GM21381 (cell line): Measurements from ENCODE around the gene TCEAL7.
A peak's percentile ranks its signal among the peaks of the same experiment; 100 is the strongest.
"Not testable (repeated sequence)": the region's sequence is repeated elsewhere in the genome, so short reads cannot be mapped to it uniquely, and the experiment has no call there.

ENCODE experiments used
- ATAC-seq: cut with Tn5 transposase; IDR thresholded peaks from one replicate; pipeline ENCODE4 v1.9.1; 2021; ENCODE audit warnings: mild to moderate bottlenecking, moderate library complexity; ENCODE audit not compliant: unreplicated experiment

Gene TCEAL7, protein sequence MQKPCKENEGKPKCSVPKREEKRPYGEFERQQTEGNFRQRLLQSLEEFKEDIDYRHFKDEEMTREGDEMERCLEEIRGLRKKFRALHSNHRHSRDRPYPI

DNA sequence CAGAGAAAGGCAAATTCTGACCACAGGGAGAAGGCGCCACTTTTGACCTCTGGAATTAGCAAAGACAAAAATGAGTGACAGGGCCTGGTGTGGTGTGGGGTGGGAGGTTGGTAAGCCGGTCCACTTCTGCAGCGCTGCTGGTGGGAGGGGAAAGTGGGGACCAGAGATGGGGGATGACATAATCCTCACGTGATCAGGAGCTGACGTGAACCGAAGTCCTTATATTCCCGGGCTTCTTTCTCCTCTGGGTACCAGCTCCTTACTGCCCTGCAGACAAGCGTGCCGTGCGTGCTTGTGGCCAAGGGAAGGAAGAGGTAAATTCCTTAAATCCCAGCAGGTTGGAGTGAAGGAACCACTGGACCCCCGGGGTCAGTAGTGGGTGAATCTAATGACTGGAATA is at the start of gene TCEAL7:
Gene TCEAL7 (plus strand): TSS at position 249 of the 400 bp plus-strand sequence. CDS start 1,165 bp downstream, outside the sequence.
- no peak for ATAC-seq

DNA sequence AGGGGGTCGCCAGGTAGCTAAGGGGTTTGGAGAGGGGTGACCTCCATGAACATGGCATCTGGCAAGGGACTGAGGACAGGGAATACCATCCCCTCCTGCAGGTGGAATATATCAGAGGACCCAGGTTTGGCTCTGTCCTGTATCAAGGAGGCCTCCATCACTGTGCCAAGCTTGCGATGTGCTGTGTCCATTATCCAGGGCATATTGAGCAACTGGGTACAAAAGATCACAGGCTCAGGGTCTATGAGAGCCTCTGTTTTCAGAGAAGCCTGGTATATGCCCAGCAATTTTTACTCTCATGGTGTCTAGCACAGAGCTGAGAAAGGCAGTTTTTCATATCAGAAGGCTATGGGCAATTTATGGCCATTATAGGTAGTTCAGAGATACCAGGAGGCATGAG is 36.9 kb upstream of the TCEAL7 start:
- ATAC-seq = no peak

DNA sequence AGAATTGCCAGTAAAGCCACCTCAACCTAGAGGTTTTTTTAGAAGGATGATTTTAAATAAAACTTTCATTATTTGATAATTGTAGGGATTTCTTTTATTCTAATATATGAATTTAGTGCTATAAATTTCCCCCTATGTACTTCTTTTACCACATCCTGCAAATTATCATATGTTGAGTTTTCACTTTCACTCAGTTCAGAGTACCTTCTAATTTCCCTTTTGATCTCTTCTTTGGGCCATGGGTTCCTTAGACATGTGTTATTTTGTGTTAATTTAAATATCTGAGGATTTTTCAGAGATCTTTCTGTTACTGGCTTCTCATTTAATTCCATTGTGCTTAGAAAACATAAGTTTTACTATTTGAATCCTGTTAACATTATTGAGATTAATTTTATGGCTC is 25.3 kb upstream of the TCEAL7 start:
- ATAC-seq = no peak

DNA sequence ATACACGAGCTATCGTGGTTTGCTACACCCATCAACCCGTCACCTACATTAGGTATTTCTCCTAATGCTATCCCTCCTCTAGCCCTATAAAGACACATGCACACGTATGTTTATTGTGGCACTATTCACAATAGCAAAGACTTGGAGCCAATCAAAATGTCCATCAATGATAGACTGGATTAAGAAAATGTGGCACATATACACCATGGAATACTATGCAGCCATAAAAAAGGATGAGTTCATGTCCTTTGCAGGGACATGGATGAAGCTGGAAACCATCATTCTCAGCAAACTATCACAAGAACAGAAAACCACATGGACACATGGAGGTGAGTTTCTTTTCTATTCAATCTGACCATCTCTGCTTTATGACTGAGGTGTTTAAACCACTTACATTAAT is 24.4 kb upstream of the TCEAL7 start:
- ATAC-seq = not testable (repeated sequence)

DNA sequence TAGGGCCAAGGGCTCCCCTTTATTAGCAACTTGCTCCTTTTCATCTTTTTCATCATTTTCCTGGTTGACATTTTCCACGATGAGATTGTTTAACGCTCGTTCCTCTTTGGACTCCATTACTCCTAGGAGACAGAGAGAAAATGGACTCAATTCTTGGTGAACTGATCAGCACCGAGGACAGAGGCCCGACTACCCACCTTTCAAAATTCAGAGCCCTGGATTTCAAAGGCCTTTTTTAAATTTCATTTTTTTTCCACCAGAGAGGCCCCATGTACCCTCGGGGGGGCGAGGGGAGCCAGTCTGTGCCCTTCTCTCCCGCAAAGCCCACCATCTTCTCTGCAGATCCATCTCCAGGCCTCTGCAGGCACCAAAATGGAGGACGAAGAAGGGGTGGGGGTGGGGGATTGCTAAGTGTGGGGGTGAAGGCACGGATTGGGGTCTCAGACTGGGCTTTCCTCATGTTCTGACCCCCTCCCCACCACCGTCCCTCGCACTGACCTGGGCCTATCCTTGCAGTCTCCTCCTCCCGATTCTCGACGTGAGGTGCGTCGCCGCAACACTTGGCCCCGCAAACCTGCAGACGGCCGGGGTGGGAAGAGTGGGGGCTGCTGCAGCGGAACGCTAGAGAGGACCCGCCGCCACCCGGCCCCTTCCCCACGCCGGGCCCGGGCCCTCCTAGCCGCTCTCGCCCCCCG is 20.0 kb upstream of the TCEAL7 start:
- ATAC-seq = no peak

DNA sequence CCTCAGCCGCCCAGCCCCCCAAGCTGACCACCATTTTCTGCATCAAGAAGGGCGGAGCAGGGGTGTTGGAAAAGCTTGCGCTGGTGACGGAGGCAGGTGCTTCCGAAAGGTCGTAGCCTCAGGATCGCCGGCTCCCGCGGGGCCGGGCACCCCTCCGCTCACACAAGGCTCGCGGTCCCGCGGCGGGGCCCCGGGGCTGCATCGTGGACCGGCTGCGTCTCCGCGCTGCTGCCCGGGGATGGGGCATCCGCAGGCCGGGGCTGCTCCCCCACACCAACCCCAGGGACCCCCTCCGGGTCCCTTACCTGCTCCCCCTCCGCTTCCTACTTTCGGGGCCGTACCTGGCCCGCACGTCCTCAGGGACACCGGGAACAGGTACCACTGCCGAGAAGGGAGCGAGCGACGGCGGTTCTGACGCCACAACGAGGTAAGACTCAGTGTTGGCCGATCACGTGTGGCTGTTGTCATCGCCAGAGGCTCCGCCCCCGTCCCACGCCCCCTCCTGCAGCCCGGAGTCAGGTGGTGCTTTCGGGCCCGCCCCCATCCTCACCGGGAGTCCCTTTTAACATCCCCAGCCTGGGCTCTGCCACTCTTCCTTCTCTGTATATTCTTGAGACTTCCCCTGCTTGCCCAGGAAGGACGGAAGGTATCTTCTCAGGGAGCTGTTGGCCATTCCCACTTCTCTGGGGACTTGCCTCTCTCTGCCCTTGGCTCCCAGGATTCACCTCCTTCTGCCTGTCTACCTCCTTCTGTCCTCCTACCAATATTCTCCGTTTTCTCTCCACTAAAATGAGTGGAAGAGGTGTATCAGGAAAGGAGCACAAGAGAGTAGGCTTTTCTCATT is 19.3 kb upstream of the TCEAL7 start, which contains the start of gene BEX2:
Gene BEX2 (minus strand): TSS at position 436 of the 844 bp plus-strand sequence. CDS start 1,014 bp downstream, outside the sequence.
- peak; percentile 98 for ATAC-seq

DNA sequence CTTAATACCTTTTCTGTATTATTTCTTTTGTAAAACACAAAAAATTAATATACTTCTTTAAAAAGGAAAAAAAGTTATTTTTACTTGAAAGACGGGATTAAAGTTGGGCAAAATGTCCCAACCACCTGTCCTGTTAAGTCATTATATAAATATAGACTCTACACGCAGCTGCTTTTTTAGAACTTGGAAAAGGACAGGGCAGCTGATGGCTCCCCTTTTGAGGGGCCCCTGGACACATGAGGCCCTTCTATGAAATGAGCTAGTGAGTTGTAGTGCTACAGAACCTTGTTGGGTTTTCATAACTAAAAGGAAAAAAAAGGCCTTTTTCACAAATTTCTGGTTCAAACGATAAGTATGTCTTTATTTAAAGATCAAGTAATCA is 18.6 kb upstream of the TCEAL7 start:
- no peak for ATAC-seq

DNA sequence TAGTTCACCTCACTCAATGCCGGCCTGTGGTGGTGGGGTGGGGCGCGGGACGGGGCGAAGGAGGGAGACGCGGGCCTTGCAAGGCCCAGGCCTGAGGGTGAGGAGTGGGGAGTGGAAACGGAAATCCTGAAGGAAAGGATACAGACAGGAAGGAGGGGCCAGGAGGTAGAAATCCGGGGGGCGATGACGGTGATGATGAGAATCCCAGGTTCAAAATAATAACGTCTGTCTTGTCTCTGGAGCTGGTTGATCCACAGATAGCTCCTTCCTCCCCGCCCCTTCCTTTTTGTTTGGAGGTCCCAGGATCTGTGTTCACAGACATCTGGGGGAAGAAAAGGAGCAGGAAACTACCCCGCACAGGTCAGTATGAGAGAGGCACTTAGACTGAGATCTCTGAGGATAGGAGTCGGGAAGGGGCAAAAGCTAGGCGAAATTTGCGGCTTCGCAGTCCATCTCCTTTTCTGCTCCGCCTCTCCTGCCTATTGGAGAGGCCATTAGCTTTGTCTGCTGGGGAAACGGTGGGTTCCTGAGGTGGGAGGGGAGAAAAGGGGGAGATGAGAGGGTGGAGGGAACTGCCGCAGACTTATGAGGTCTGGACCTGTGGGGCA is 746 bp downstream of the TCEAL7 start:
- no peak for ATAC-seq

DNA sequence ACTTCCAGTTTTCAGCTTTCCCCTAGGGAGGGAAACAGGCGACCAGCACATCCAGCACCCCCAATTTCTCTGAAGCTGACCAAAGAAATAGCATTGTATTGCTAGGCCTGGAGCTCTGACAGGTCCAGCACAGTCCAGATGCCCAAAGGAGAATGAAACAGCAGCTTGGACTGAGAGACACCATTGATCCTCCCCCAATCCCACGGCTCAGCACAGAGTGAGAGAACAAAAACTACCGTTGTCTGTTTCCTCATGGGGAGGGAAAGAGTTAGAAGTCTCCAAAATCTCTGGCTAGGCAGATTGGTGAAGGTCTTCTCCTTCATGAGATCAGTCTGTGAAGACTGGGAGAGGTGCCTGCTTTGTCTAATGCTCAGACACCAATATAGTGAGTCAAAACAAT is 8.6 kb downstream of the TCEAL7 start:
- ATAC-seq = no peak

DNA sequence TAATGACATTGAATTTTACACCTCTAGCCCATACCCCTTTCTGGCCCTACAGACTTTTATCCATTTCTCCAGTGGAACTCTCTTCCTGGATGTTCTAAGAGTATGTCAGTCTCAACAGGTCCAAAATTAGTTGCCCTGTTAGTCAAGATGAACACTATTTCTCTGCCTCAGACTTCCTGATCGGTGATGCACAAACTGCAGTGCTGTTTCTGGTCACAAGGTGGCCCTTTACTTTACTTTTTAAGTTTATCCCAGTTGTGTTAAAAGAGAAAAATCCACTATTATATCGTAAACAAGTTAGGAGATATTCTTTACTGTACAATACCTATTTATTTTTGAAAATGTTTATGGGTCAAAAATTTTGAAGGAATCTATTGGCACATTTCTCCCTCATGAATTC is 13.1 kb downstream of the TCEAL7 start:
- ATAC-seq = peak; percentile 65

DNA sequence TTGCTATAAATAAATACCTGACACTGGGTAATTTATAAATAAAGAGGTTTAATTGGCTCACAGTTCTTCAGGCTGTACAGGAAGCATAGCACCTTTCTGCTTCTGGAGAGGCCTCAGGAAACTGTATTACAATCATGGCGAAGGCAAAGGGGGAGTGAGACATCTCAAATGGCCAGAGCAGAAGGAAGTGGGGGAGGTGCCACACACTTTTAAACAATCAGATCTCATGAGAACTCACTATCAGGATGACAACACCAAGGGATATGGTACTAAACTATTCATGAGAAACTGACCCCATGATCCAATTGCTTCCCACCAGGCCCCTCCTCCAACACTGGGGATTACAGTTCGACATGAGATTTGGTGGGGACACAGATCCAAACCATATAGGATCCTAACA is 14.6 kb downstream of the TCEAL7 start:
- no peak for ATAC-seq

DNA sequence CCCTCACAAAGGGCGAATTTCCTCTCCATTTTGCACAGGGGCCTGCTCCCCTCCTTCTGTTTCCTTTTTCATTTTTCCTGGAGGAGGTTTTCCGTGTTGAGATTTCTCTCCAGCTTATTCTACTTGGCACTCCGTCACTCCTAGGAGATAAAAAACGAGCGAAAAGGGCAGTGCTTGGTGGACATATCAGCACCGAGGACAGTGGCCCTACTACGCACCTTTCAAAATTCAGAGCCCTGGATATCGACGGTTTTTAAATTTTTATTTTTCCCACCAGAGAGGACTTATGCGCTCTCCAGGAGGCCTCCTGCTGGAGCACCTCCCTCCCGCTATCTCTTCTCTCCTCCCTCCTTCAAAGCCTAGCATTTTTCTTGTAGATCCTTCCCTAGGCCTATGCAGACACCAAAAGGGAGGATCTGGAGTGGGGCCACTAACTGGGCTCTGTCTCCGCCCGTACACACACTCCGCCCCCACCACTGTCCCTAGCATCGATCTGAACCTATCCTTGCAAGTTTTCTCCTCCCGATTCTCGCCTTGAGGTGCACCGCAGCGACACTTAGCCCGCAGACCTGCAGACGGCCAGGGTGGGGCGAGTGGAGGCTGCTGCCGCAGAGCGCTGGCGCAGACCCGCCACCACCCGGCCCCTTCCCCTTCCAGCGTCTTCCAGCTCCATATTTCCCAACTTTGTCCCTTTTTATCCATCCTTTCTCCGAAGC is 17.8 kb downstream of the TCEAL7 start:
- ATAC-seq = no peak

DNA sequence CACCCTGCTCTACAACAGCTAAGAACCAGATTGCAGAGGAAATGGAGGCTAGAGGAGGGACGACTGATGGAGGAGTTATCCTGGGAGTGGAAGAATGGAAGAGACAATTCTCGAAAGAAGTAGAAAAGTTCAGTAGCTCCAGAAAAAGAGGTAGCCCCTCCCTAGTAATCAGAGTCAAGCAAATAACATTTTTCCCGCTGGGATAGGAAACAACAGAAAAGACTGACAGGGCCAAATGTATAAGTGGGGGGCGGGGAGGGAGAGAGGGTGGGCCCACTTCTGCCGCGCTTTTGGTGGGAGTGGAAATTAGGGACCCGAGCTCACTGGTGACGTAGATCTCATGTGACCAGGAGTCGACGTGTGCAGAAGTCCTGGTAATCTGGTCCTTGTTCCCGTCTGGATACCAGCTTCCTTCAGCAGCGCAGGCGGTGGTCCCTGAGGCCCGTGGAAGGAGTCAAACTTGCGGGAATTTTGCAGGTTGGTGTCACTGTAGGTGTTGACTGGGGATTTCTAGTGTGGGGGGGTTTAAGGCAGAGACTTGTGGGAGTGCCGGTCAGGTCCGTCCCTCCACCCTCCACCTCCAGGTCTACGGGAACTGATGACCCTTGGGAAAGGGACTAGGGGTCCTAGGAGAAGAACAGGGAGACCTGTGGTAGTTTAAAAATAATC is 26.2 kb downstream of the TCEAL7 start, which contains the start of gene TCEAL9:
Gene TCEAL9 (plus strand): TSS at position 377 of the 669 bp plus-strand sequence. CDS start 1,179 bp downstream, outside the sequence.
- no peak for ATAC-seq

DNA sequence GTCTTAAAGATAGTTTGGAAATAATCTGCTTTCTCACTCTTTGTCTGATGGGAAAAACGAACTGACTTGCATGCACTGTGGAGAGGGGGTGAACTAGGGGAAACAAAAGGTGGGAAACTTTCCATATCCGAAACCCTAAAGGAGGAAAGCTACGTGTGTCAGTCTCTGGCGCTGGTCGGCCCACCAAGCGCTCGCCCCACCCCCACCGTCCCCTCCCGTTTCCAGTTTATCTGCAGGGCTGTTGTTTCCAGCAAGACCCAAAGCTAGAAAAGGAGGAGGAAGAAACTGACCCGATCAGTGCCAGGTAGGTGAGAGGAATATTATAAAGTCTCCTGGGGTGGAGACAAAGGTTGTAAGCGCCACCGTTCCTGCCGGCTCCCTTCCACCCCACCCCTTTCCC is 26.8 kb downstream of the TCEAL7 start:
- no peak for ATAC-seq

DNA sequence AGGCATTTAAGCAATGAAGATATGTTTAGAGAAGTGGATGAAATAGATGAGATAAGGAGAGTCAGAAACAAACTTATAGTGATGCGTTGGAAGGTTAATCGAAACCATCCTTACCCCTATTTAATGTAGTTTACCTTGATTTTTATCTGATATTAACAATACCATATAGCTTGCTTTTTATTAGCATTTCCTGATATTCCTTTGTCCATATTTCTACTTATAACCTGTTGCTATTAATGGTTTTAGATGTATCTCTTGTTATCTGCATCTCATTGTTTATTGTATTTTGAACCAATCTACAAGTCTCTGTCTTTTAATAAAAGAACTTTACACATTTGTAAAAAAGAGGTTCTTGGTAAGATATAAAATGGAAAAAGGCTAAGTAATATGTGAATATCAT is 27.8 kb downstream of the TCEAL7 start:
- ATAC-seq = no peak

DNA sequence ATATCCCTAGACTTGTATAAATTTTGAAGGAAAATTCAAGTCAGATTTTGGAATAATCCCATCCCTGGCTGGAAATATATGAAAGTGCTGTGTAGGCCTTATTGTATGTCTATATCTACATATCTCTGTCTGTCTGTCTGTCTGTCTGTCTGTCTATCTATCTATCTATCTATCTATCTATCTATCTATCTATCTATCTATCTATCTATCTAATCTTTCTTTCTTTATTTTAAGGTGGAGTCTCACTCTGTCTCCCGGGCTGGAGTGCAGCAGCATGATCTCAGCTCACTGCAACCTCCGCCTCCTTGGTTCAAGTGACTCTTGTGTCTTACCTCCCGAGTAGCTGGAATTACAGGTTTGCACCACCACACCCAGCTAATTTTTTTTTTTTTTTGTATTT is 29.6 kb downstream of the TCEAL7 start:
- ATAC-seq = not testable (repeated sequence)

DNA sequence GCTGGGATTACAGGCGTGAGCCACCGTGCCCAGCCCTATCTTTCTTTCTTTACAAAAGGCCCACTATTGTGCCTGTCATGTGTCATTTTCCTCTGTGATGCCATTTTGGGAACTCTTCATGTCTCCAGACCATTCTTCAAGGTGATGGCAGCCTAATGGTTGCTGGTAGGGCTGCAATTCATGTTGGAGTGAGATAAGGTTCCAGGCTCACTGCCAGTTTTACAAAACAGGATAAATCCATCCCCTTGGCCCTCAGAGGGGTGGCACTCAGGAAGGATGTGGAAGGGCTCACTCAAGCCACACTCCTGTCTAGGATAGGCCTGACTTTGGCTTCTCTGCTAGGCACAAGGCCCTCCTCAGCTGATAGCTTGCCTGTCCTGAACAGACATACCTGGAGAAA is 30.1 kb downstream of the TCEAL7 start:
- ATAC-seq = no peak

DNA sequence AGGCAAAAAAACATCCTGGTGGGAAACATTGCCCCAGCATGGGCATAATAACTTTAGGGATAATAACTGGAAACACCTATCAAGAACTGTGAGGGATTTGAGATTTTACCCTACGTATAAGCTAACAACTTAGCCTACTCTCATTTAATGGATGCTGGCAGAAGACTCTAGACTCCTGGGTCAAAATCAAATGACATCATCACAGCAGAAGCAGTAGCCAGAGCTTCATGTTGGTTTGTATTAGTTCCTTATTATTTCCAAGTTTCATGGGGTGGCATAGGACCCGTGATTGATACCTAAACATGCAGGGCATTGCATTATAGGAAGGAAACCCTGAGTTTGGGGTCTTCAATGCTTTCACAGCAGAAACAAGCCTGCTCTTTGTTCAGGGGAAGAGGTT is 30.9 kb downstream of the TCEAL7 start:
- ATAC-seq = no peak

DNA sequence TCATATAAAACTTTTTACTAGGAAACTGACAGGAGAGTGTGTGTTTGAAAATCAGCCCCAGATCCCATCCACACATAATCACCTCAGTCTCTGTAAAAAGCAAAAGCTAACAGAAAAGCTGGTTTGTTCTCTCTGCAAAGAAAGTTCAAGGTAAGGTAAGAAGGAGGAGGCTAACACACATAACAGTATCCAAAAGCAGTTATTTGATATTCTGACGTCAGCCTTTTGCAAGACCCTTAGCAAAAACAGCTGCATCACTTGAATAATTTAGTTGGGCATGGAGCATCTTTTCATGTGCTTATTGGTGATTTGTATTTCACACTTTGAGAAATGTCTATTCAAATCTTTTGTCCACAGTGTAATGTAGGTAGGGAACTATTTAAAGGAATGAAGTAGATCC is 31.8 kb downstream of the TCEAL7 start:
- no peak for ATAC-seq

DNA sequence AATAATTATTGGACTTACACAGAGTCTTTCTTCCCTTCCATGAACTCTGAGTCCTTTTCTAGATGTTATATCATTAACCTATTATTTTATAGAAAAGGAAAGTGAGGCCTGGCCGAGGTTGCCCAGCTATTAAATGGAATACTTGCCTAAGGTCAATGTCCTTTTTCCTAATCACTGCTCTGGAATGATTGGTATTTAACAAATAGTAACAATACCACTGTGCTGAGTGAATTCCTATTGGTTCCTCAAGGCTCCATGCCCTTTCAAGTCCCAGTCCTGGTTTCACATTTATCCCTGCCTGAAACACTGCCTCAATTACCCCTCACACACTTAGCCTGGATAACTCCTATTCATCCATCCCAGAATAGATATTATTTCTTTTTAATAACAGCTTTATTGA is 32.4 kb downstream of the TCEAL7 start:
- no peak for ATAC-seq
